ENCODE measurements around the gene RNF5.
"Not testable (repeated sequence)": the region's sequence is repeated elsewhere in the genome, so short reads cannot be mapped to it uniquely, and the experiment has no call there.

Gene RNF5

DNA sequence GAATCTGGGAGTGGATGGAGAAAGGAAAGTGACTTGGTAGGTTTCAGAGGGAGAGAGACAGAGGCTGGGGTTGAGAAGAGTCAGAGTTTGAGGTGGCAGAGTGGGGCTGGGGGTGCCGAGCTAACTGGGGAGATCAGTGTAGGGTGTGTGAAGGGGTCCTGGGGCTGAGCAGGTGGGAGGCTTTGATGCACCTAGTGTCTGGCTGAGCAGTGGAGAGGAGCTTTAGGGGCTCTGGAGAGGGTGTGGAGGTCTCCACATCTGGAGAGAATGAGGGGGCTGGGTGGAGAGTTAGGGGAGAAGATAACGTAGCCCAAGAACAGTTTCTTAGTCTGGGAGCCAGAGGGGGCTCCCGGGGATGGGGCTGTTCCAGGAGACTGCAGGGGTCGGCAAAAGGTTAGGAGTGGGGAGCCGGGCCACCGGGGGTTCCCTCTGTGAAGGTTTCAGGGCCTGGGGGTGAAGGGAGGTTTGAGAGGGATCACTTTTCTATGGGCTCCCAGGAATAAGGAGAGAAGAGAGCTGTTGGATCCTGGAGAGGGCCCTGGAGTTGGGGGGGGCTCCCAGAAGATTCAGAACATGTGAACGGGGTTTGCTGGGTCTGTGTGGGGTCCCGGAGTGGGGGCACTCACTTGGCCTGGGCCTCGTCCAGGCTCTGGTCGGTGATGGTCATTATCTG is 11.0 kb downstream of the RNF5 start:
- no peak for DNase-seq (ENCODE audit: low read depth in 3 of 3)

GRCh38 chr6:32189742-32190053 is 11.5 kb downstream of the RNF5 start:
- DNase-seq (ENCODE audit: low read depth in 3 of 3), result no peak

DNA sequence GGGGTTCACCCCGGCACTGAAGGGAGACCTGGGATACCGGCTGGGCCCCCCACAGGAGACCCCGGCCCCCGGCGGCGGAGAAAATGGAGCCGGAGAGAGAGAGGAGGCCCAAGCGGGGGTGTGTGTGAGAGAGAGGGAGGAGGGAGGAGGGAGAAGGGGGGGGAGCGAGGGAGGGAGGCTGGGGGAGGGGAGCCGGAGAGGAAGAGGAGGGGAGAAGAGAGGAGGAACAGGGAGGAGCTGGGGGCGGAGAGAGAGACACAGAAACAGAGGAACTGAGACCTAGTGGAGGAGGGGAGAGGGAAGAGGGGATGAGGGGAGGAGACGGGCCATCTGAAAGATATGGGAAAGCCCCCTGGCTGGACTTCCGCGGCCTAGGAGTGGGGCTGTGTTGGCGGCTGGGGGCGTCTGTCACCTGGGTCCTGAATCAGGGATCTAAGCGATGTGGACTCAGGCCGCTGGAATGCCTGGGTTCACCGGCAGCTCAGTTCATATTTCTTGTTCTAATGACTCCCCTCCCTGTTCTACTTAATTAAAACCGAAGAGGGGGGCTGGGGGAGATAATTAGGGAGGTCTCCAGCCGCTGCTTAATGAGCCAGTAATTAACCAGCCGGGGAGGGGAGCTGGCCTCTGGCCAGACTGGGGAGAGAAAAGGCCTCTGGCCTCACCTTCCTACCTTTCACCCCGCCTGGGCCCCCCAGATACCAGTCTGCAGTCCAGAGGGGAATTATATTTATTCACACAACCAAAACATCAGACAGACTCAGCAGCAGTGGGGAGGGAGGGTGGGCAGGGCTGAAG is 12.0 kb downstream of the RNF5 start, which contains the start of gene PBX2:
PBX2 (minus strand) TSS at position 149 of the 798 bp plus-strand sequence. CDS start 287 bp downstream, outside the sequence.
- peak; percentile 63 to 86 (median 67) for DNase-seq (ENCODE audit: low read depth in 3 of 3)

DNA sequence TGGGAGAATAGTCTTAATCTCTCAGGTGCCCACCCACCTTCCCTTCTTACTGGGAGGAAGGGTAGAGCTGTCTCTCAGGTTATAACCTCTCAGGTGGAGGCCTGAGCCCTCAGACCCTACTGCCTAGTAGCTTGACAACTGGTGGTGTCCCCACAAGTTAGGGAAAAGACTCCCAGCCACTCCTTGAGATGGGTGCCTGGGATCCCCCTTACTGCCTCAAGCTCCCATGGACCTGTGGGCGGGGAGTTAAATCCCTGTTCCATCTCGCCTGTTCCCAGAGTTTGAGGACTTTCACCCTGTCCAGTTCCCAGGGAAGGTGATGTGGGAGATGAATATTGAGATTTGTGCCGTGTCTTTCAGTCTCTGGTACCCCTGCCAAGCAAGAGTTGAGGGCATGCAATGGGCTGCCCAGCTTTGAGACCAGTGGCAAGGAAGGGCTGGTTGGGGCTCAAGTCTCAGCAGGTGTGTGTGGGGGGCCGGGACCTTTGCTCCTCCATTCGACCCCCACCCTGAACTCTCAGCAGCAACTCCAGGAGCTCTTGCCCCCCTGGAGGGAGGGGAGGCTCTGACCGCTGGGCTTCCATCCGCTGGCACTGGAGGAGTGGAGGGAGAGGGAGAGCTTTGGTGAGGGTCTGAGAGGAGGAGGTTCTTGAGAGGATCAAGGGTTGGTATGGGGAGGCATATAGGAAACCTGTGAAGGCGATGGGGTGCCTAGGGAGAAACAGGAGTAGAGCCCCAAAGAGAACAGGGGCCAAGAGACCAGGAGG is 12.9 kb downstream of the RNF5 start:
- DNase-seq (ENCODE audit: low read depth in 3 of 3), result no peak

- no peak for DNase-seq (ENCODE audit: low read depth in 3 of 3)
Observed at GRCh38 chr6:32191696-32192607, 13.7 kb downstream of the RNF5 start.

- no peak for DNase-seq (ENCODE audit: low read depth in 3 of 3)
Observed at GRCh38 chr6:32192608-32193039, 14.4 kb downstream of the RNF5 start, which contains the start of gene GPSM3. TSS of gene GPSM3 (minus strand) at chr6:32192643. CDS start at chr6:32192513, 130 bp downstream.

GRCh38 chr6:32193096-32193495 is 14.9 kb downstream of the RNF5 start:
- not testable (repeated sequence) for DNase-seq (ENCODE audit: low read depth in 3 of 3)

- DNase-seq (ENCODE audit: low read depth in 3 of 3), result no peak
Observed at GRCh38 chr6:32194388-32194787, 16.2 kb downstream of the RNF5 start.

DNA sequence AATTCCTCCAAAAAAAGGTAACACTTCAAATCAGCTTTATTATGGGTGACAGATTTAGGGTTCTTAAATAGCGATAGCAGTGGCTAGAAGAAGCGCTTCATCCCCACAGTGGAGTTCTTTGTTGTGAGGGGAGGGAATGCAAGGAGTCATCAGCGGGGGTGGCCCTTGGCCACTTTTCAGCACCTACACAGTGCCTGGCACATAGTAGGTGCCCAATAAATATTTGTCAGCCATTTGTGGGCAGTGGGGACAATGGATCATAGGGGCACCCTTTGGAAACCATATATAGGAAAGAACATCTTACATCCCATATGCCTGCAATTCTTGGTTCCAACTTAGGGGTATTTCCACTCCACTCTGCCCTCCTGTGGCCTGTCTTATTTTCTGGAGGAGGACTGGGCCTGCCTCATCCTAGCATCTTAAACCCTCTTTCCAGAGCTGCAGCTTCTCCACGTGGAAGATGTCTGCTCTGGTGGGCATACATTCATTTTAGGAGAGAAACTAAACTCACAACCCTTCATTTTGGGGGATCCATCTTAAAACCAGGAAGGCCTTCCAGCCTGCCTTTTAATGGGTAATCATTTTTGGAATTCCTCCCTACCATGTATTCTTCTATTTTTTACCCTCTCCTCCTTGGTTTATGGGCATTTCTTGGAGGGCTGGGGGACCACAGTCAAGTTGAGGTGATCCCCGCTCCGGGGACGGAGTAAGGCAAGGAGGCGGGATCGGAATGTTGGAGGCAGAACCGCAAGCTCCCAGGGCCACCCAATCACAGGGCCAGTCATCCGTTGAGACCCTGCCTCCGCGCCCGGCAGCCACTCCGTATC is 16.8 kb downstream of the RNF5 start:
- no peak for DNase-seq (ENCODE audit: low read depth in 3 of 3)

DNA sequence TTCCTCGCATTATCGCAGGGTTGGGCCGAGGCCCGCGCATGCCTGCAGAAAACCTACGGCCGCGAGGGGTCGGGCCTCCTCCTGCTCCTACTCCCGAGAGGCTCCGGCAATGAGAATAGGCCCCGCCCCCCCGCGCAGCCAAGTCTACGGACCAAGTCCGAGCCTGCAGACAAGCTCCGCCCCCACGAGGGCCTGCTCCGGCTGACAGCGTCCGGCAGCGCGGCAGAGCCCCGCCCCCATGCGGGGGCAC is 17.4 kb downstream of the RNF5 start:
- peak; percentile 100 for DNase-seq (ENCODE audit: low read depth in 3 of 3)

DNA sequence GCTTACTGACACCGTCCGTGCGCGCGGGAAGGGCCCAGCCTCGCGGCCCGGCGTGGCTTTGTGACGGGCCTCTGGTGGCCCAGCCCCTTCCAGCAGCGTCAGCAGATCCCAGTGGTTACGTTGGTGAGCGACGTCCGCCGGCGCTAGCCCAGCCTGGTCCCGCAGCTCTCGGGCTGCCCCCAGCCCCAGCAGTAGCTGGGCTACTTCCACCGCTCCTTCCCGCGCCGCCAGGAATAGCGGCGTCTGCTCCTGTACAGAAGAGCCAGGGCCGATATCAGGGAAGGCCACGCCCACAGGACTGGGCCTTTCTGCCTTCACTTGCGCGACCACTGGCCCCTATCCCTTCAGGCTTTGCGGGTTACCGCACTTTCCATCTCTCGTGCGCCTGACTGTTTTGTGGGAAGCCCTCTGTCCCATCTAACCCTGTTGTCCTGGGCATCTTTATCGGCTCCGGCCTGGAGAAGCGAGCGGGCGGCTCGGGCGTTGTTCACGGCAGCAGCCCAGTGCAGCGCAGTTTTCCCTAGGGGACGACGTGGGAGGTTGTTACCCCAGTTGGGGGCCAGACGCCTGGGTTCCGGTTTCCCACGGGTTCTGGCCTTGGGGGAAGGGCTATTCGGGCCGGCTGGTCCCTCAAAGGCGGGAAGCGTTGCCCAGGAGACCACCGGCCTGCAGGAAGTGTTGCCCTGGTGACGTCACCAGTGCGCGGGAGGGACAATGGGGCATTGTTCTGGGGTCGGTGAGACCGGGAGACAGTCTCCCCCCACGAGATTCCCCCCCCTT is 17.9 kb downstream of the RNF5 start:
- peak in 1 of 3 donors; percentile 61 for DNase-seq (ENCODE audit: low read depth in 3 of 3)

- DNase-seq (ENCODE audit: low read depth in 3 of 3), result no peak
Observed at GRCh38 chr6:32196682-32197616, 18.7 kb downstream of the RNF5 start.

DNA sequence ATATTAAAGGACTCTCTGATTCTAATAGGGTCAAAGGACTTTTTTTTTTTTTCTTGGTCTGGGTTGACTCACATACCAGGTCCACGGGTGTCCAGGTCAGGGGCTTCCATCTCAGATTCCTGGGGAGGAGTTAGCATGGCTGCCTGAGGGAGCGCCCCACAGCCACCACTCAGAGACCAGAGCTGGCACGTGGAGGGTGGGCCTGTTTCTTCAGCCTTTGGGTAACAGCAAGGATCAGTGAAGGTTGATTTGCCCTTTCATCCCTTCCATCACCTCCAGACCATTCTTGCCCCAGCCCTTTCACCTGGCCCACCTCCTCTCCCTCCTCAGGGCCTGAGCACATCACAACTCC is 20.1 kb downstream of the RNF5 start:
- DNase-seq (ENCODE audit: low read depth in 3 of 3), result no peak

DNA sequence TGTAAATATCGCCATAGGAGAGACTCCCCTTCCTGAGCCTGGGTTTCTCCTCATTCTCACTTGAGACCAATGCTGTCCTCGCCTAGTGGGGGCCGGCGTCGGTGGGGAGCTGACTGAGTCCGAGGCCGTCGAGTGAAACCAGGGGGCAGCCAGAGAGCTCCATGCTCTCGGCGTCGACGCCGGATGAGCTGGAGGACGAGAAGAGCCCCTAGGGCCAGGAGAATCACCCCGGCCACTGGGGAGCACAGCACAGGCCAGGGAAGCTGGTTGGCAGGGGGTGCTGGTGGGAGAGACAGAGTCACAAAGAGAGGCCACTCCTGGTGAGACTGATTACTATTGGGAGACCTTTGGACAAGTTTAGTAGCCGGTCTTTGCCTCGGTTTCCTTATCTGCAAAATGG is 20.7 kb downstream of the RNF5 start:
- no peak for DNase-seq (ENCODE audit: low read depth in 3 of 3)

GRCh38 chr6:32200711-32201475 is 22.7 kb downstream of the RNF5 start:
- DNase-seq (ENCODE audit: low read depth in 3 of 3), result no peak

GRCh38 chr6:32202186-32202585 is 24.0 kb downstream of the RNF5 start:
- no peak for DNase-seq (ENCODE audit: low read depth in 3 of 3)

DNA sequence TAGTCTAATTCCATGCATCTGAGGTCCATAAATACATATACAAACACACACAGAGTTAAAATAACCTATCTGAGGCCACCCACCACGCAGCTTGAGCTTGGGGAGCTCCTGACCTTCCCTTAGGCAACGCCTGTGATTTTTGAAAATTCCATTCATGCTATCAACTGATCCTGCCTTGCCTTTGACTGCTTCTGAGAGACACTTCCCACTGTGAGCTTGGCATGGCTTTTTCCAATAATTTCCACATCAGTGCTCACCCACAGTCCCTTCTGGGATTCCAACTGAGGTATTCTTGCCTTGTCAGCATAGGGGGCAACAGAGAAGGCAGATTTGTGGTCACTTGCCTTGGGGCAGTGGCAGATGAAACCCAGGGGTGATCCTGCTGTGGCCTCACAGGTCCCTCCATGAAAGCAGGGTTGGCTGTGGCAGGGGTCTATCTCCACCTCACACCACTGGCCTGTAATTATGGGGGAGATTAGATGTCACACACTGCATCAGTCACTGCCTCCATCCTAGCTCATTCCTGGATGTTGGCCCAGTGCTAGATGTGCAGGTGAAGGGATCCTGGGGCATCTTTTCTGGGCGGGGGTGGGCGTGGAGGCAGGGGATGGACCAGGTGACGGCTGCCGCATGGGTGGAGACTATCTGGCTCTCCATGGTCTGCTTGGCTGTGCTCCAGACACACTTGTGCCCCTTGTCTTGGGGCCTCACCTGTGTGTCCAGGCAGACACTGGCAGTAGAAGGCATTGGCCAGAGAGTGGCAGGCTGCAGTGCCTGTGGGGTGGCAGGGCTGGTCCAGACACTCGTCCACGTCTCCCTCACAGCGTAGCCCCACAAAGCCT is 25.4 kb downstream of the RNF5 start:
- DNase-seq (ENCODE audit: low read depth in 3 of 3), result no peak

Measured in stimulated activated CD4-positive, alpha-beta T cell treated with anti-CD3 and anti-CD28 coated beads, TNF-alpha, amount 100 ng/mL, for 48 hours (primary cell).